ENCODE measurements around the gene RNF11. TPM values are rescaled to one million over a fixed set of nuclear protein-coding genes. Genes with fewer than 3 reads are reported as not detected.

Gene RNF11
- polyA plus RNA-seq, 2 of the 4 experiments (the other 2 are of a cell fraction), result 28.5 to 56.8 TPM

DNA sequence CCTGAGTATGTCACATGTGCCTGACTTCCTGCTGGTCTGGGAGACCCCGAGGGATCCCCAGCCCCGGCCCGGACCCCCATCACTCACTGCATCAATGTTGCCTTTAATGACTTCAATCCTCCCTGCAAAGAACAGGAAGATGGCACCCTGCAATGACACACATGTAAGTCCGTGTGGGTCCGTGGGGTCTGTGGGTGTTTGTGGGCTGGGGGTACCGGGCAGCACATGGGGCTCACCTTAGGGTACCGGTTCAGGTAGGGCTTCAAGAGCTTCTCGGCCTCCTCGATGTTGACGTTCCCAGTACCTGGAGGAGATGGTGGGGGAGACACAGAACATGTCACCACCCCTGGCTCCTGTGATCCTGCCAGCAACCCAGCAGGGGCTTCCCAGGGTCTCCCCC is 66.2 kb downstream of the RNF11 start (continued):
- TF ChIP-seq, protein P1, sequence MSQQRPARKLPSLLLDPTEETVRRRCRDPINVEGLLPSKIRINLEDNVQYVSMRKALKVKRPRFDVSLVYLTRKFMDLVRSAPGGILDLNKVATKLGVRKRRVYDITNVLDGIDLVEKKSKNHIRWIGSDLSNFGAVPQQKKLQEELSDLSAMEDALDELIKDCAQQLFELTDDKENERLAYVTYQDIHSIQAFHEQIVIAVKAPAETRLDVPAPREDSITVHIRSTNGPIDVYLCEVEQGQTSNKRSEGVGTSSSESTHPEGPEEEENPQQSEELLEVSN (IDR thresholded peaks at IDR 0.05; ENCODE audit: borderline replicate concordance, low read depth), result no peak
- TF ChIP-seq, protein P2, sequence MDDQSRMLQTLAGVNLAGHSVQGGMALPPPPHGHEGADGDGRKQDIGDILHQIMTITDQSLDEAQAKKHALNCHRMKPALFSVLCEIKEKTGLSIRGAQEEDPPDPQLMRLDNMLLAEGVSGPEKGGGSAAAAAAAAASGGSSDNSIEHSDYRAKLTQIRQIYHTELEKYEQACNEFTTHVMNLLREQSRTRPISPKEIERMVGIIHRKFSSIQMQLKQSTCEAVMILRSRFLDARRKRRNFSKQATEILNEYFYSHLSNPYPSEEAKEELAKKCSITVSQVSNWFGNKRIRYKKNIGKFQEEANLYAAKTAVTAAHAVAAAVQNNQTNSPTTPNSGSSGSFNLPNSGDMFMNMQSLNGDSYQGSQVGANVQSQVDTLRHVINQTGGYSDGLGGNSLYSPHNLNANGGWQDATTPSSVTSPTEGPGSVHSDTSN (IDR thresholded peaks at IDR 0.05), result no peak
- TF ChIP-seq ESRRA (IDR thresholded peaks at IDR 0.05; ENCODE audit: borderline replicate concordance, low read length), result no peak
- TF ChIP-seq JUNB (IDR thresholded peaks at IDR 0.05), result no peak
- TF ChIP-seq, protein P3, sequence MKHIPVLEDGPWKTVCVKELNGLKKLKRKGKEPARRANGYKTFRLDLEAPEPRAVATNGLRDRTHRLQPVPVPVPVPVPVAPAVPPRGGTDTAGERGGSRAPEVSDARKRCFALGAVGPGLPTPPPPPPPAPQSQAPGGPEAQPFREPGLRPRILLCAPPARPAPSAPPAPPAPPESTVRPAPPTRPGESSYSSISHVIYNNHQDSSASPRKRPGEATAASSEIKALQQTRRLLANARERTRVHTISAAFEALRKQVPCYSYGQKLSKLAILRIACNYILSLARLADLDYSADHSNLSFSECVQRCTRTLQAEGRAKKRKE (CRISPR knock-in tag; IDR thresholded peaks at IDR 0.05; ENCODE audit: low read depth), result no peak
- TF ChIP-seq, protein P4, sequence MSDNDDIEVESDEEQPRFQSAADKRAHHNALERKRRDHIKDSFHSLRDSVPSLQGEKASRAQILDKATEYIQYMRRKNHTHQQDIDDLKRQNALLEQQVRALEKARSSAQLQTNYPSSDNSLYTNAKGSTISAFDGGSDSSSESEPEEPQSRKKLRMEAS (IDR thresholded peaks at IDR 0.05), result no peak
- TF ChIP-seq SREBF2 (IDR thresholded peaks at IDR 0.05), result no peak
- no peak for TF ChIP-seq MYC (IDR thresholded peaks at IDR 0.05; ENCODE audit: borderline replicate concordance, low read length)
- no peak for TF ChIP-seq BHLHE40 (IDR thresholded peaks at IDR 0.05; ENCODE audit: low read depth, low read length)

DNA sequence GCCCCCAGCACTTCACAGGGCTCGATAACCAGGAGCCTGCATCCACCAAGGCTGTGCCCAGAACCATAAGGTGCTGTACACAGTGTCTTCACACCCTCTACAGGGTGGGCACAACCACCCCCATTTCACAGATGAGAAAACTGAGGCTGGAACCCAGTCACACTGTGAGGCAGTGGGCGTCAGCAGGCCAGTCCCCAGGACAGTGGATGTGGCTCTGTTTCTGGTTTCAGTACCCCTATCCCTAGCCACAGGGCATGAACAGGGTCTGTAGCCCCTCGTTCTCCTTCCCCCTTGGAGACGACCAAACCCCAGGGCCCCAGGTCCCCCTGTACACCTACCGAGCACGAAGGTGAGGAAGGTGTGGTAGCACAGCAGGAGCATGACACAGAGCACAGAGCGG is 66.7 kb downstream of the RNF11 start:
- ATAC-seq (no peak), FAIRE-seq (no peak), DNase-seq (ENCODE audit: low read depth in 1 of 2, low spot score in 1 of 2) (no peak)
- Histone ChIP-seq H3K9me3 (no peaks in the 10 kb centered on the region), H3K4me1 (peaks cover 33% of the 10 kb centered on the region), H3K4me2 (no peak overlapping the region), H3K4me3 (no peak overlapping the region), H3K27ac (no peak overlapping the region)
- CTCF ChIA-PET, result no interaction called here
- TF ChIP-seq FOXS1 (CRISPR knock-in tag; IDR thresholded peaks at IDR 0.05), result no peak
- TF ChIP-seq MAFK (IDR thresholded peaks at IDR 0.05; ENCODE audit: partially characterized antibody), result no peak
- no peak for TF ChIP-seq CHD4 (IDR thresholded peaks at IDR 0.05; ENCODE audit: borderline replicate concordance)
- TF ChIP-seq RFX5 (IDR thresholded peaks at IDR 0.05), result no peak
- TF ChIP-seq SREBF2 (IDR thresholded peaks at IDR 0.05), result no peak
- TF ChIP-seq, protein P5, sequence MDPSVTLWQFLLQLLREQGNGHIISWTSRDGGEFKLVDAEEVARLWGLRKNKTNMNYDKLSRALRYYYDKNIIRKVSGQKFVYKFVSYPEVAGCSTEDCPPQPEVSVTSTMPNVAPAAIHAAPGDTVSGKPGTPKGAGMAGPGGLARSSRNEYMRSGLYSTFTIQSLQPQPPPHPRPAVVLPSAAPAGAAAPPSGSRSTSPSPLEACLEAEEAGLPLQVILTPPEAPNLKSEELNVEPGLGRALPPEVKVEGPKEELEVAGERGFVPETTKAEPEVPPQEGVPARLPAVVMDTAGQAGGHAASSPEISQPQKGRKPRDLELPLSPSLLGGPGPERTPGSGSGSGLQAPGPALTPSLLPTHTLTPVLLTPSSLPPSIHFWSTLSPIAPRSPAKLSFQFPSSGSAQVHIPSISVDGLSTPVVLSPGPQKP (IDR thresholded peaks at IDR 0.05; ENCODE audit: low read depth, low read length), result no peak
- TF ChIP-seq ZSCAN20 (CRISPR knock-in tag; IDR thresholded peaks at IDR 0.05), result no peak
- no peak for TF ChIP-seq SMC3 (IDR thresholded peaks at IDR 0.05)
- TF ChIP-seq ZFP36 (IDR thresholded peaks at IDR 0.05; ENCODE audit: borderline replicate concordance, partially characterized antibody), result no peak
- TF ChIP-seq, protein P6, sequence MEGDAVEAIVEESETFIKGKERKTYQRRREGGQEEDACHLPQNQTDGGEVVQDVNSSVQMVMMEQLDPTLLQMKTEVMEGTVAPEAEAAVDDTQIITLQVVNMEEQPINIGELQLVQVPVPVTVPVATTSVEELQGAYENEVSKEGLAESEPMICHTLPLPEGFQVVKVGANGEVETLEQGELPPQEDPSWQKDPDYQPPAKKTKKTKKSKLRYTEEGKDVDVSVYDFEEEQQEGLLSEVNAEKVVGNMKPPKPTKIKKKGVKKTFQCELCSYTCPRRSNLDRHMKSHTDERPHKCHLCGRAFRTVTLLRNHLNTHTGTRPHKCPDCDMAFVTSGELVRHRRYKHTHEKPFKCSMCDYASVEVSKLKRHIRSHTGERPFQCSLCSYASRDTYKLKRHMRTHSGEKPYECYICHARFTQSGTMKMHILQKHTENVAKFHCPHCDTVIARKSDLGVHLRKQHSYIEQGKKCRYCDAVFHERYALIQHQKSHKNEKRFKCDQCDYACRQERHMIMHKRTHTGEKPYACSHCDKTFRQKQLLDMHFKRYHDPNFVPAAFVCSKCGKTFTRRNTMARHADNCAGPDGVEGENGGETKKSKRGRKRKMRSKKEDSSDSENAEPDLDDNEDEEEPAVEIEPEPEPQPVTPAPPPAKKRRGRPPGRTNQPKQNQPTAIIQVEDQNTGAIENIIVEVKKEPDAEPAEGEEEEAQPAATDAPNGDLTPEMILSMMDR (IDR thresholded peaks at IDR 0.05), result no peak
- TF ChIP-seq ZC3H11A (IDR thresholded peaks at IDR 0.05), result no peak
- no peak for TF ChIP-seq RCOR1 (IDR thresholded peaks at IDR 0.05; ENCODE audit: low read depth, low read length)
- no peak for TF ChIP-seq POLR2A (IDR thresholded peaks at IDR 0.05; ENCODE audit: low read length)
- no peak for TF ChIP-seq TFCP2L1 (CRISPR knock-in tag; IDR thresholded peaks at IDR 0.05)
- TF ChIP-seq HDAC2 (IDR thresholded peaks at IDR 0.05), result no peak
- POLR2A ChIA-PET, result no interaction called here
- WGBS (ENCODE audit: missing lambda C conversion rate), result 90% methylated on average over 2 of the region's 7 CpGs
